Uterus (tissue), 2 donors: Measurements from ENCODE around the gene PRSS22.

ENCODE experiments used
- POLR2A ChIP-seq, 2 donors: fragments of 450-650 bp; IDR thresholded peaks; one replicate each; pipeline ENCODE4 v1.6.1; 2016; ENCODE audit warnings: antibody characterized with exemption in 2 of 2, mild to moderate bottlenecking in 1 of 2, moderate library complexity in 1 of 2
- TF ChIP-seq, protein P1 (sequence below), 4 experiments: fragments of 200-600 bp in 2 of 4; fragments of 450-650 bp in 2 of 4; sonication (generic) in 2 of 4; IDR thresholded peaks; one replicate each; pipeline ENCODE4 v1.5.1; 2016 to 2019; ENCODE audit warnings: antibody characterized with exemption in 4 of 4, mild to moderate bottlenecking in 2 of 4, moderate library complexity in 1 of 4

GRCh38 chr16:2835638-2836493, 22.1 kb downstream of the PRSS22 start:
- TF ChIP-seq, protein P1, sequence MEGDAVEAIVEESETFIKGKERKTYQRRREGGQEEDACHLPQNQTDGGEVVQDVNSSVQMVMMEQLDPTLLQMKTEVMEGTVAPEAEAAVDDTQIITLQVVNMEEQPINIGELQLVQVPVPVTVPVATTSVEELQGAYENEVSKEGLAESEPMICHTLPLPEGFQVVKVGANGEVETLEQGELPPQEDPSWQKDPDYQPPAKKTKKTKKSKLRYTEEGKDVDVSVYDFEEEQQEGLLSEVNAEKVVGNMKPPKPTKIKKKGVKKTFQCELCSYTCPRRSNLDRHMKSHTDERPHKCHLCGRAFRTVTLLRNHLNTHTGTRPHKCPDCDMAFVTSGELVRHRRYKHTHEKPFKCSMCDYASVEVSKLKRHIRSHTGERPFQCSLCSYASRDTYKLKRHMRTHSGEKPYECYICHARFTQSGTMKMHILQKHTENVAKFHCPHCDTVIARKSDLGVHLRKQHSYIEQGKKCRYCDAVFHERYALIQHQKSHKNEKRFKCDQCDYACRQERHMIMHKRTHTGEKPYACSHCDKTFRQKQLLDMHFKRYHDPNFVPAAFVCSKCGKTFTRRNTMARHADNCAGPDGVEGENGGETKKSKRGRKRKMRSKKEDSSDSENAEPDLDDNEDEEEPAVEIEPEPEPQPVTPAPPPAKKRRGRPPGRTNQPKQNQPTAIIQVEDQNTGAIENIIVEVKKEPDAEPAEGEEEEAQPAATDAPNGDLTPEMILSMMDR (IDR thresholded peaks at IDR 0.05), result no peak
- TF ChIP-seq POLR2A (IDR thresholded peaks at IDR 0.05), result no peak
